Measurements from ENCODE around the gene ZSCAN18.

GRCh38 chr19:58058467-58058866, 39.6 kb downstream of the ZSCAN18 start:
- TF ChIP-seq CTCF (IDR thresholded peaks at IDR 0.05) = no peak
- TF ChIP-seq EP300 (IDR thresholded peaks at IDR 0.05) = no peak
